Measurements from ENCODE around the gene AUTS2.

DNA sequence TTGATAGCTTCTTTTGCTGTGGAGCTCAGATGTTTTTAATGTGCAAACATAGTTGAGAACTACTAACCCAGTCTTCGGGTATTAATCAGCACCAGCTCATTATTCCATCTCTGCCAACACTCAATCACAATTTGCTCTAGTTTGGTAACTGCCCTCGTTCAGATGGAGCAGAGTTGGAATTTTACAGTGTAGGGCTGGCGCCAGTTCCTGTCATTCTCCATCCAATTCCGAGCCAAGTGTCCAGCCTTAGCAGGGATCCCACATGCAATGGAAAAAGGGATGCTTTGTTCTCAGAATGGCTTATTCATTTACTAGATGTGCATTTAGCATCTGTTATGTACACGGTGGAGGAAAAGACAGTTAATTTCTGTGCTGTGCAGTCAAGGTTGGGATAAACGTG is 1029.2 kb downstream of the AUTS2 start:
- TF ChIP-seq YY1 (IDR thresholded peaks at IDR 0.05; ENCODE audit: insufficient read depth, insufficient read length) (no peak), ZNF274 (IDR thresholded peaks at IDR 0.05; ENCODE audit: low read depth, low read length) (no peak), SUZ12 (IDR thresholded peaks at IDR 0.05; ENCODE audit: extremely low read depth, insufficient read depth, insufficient read length) (no peak)
